ENCODE results near the gene AIFM2. TPM values are rescaled to one million over a fixed set of nuclear protein-coding genes. Genes with fewer than 3 reads are reported as not detected.
"Not testable (repeated sequence)": the region's sequence is repeated elsewhere in the genome, so short reads cannot be mapped to it uniquely, and the experiment has no call there.

Gene AIFM2
- total RNA-seq, 4 donors from 2014 or later: 11.8 to 23.3 (median 16.9) TPM

DNA sequence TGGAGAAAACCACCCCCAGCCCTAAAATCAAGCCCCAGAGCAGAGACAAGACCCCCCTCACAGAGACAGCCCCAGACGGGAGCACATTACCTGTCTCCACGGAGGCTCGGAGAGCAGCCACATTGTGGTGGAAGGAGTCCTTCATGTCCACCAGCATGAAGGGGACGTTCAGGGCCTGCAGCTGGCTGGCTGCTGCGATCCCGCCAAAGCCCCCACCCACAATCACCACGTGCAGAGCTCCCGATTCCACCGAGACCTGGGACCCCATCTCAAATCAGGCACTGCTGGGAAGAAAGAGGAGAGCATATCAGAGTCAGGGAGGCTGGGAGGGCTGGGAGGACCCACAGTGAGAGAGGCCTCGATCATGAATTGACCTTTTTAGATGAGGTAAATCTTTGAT, 8.8 kb downstream of the AIFM2 start:
- Histone ChIP-seq H3K27ac (no peak overlapping the region), H3K36me3 (peaks cover 0 to 60% of the 10 kb centered on the region in 2 donors), H3K9me3 (no peaks in the 10 kb centered on the region), H3K4me1 (no peaks in the 10 kb centered on the region), H3K27me3 (no peaks in the 10 kb centered on the region), H3K4me3 (no peak overlapping the region)
- WGBS, 2 donors (ENCODE audit: low coverage in 1 of 2): 89% methylated on average over 1 of the region's 10 CpGs; no CpG with 5 or more reads in 1 of the 2 donors
- TF ChIP-seq, protein P1, sequence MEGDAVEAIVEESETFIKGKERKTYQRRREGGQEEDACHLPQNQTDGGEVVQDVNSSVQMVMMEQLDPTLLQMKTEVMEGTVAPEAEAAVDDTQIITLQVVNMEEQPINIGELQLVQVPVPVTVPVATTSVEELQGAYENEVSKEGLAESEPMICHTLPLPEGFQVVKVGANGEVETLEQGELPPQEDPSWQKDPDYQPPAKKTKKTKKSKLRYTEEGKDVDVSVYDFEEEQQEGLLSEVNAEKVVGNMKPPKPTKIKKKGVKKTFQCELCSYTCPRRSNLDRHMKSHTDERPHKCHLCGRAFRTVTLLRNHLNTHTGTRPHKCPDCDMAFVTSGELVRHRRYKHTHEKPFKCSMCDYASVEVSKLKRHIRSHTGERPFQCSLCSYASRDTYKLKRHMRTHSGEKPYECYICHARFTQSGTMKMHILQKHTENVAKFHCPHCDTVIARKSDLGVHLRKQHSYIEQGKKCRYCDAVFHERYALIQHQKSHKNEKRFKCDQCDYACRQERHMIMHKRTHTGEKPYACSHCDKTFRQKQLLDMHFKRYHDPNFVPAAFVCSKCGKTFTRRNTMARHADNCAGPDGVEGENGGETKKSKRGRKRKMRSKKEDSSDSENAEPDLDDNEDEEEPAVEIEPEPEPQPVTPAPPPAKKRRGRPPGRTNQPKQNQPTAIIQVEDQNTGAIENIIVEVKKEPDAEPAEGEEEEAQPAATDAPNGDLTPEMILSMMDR (IDR thresholded peaks at IDR 0.05): no peak
- no peak for TF ChIP-seq POLR2AphosphoS5 (IDR thresholded peaks at IDR 0.05)
- no peak for TF ChIP-seq EP300 (IDR thresholded peaks at IDR 0.05)
- TF ChIP-seq POLR2A (IDR thresholded peaks at IDR 0.05): no peak
- no peak for ATAC-seq

DNA sequence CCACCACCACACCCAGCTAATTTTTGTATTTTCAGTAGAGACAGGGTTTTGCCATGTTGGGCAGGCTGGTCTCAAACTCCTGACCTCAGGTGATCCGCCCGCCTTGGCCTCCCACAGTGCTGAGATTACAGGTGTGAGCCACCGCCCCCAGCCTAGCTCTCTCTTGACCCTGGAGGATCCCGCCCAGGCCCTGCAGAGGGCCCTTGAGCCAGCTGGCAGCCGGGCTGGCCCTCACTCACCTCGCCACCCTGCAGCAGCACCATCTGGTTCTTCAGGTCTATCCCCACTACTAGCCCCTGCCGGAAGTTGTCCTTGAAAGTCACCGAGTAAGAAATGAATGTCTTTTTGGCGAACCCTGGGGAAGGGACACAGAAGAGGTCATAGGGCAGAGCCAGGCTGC, 9.5 kb downstream of the AIFM2 start:
- peaks cover 0 to 66% of the 10 kb centered on the region in 2 donors for H3K36me3 ChIP-seq
- WGBS, 2 donors (ENCODE audit: low coverage in 1 of 2): no CpG with 5 or more reads among the region's 9 CpGs
- H3K4me3 ChIP-seq: not testable (repeated sequence)

DNA sequence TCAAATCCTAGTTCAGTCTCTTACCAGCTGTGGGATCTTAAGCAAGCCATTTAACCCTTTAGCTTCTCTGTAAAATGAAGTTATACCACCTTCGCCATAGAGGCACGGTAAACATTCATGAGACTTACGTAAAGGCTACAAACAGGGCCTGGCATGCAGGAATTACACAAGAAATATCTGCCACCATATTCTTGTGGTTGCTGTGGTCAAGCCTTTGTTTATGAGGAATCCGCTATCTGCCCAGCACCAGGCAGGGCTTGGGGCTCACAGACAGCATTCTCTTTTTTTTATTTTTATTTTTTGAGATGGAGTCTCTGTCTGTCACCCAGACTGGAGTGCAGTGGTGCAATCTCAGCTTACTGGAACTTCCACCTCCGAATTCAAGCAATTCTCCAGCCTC, 9.9 kb downstream of the AIFM2 start:
- H3K27ac ChIP-seq: no peak overlapping the region
- H3K27me3 ChIP-seq: no peaks in the 10 kb centered on the region
- TF ChIP-seq EP300 (IDR thresholded peaks at IDR 0.05) (no peak), POLR2A (IDR thresholded peaks at IDR 0.05) (no peak), POLR2AphosphoS5 (IDR thresholded peaks at IDR 0.05) (no peak)
- TF ChIP-seq, protein P1 (IDR thresholded peaks at IDR 0.05): no peak
- ATAC-seq: no peak
- no peaks in the 10 kb centered on the region for H3K9me3 ChIP-seq
- no peaks in the 10 kb centered on the region for H3K4me1 ChIP-seq
- 90 to 100% methylated on average over 3 to 5 of the region's 5 CpGs for WGBS, 2 donors (ENCODE audit: low coverage in 1 of 2)
- H3K4me3 ChIP-seq: no peak overlapping the region
- H3K36me3 ChIP-seq: peaks cover 0 to 66% of the 10 kb centered on the region in 2 donors

More for the DNA sequence above, 9.5 kb downstream of the AIFM2 start:
- H3K27ac ChIP-seq, H3K4me1 ChIP-seq, H3K9me3 ChIP-seq, H3K27me3 ChIP-seq, ATAC-seq: not testable (repeated sequence)

DNA sequence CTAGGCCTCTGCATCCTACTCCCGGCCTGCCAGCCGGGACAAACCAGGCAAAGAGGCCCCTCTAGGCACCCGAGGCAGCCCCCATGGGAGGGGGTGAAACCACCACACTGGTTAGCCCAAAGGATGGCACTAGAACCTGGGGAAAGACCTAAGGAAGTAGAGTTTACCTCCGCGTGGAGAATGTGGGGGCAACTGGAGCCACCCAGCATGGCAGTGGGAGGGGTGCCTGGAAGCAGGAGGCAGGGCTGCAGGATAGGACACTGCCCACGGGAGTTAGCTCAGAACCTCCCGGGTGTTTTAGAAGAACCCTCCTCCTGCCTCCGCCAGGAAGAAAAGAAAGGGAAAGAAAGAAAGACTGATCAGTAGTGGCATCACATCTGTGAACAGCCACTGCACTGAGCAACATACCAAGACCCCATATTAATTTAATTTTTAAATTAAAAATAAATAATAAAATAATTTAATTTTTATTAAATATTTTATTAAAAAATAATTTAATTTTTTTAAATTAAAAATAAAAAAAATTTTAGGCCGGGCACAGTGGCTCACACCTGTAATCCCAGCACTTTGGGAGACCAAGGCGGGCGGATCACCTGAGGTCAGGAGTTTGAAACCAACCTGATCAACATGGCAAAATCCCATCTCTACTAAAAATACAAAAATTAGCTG, 11.2 kb downstream of the AIFM2 start:
- H3K27ac ChIP-seq: no peak overlapping the region
- TF ChIP-seq EP300 (IDR thresholded peaks at IDR 0.05) (no peak), POLR2A (IDR thresholded peaks at IDR 0.05) (no peak)
- no peaks in the 10 kb centered on the region for H3K27me3 ChIP-seq
- ATAC-seq: no peak
- peaks cover 0 to 76% of the 10 kb centered on the region in 2 donors for H3K36me3 ChIP-seq
- 91 to 96% methylated on average over 7 to 9 of the region's 11 CpGs for WGBS, 2 donors (ENCODE audit: low coverage in 1 of 2)
- no peak overlapping the region for H3K4me3 ChIP-seq
- H3K9me3 ChIP-seq: no peaks in the 10 kb centered on the region
- H3K4me1 ChIP-seq: peaks cover 0 to 2% (median 0%) of the 10 kb centered on the region in 3 donors

DNA sequence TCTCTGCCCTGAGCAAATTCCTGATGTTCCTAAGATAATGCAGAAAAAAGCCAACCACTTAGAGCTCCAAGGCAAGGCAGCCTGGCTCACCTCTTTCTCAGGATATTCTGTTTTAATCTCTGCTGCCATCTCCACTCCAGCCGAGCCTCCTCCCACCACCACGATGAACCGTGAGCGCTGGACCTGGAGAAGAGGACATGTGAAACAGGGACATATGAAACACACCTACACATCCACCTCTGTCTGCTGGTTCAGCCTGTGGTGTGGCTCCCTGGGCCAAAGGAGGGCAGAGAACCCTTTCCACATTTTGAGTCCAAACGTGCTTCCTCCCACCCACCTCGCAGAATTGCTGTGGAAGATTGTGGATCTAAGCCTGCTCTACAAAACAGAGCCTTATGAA, 12.2 kb downstream of the AIFM2 start:
- peaks cover 0 to 77% of the 10 kb centered on the region in 2 donors for H3K36me3 ChIP-seq
- TF ChIP-seq POLR2A (IDR thresholded peaks at IDR 0.05): no peak
- no peak for TF ChIP-seq EP300 (IDR thresholded peaks at IDR 0.05)
- TF ChIP-seq, protein P1 (IDR thresholded peaks at IDR 0.05): no peak
- no peak for TF ChIP-seq POLR2AphosphoS5 (IDR thresholded peaks at IDR 0.05)
- peaks cover 0 to 8% (median 0%) of the 10 kb centered on the region in 3 donors for H3K4me1 ChIP-seq
- no peak for ATAC-seq
- no peak overlapping the region for H3K4me3 ChIP-seq
- H3K27me3 ChIP-seq: no peaks in the 10 kb centered on the region
- H3K27ac ChIP-seq: no peak overlapping the region
- WGBS, 2 donors (ENCODE audit: low coverage in 1 of 2): 17 to 82% methylated on average over 1 to 4 of the region's 6 CpGs
- no peaks in the 10 kb centered on the region for H3K9me3 ChIP-seq

DNA sequence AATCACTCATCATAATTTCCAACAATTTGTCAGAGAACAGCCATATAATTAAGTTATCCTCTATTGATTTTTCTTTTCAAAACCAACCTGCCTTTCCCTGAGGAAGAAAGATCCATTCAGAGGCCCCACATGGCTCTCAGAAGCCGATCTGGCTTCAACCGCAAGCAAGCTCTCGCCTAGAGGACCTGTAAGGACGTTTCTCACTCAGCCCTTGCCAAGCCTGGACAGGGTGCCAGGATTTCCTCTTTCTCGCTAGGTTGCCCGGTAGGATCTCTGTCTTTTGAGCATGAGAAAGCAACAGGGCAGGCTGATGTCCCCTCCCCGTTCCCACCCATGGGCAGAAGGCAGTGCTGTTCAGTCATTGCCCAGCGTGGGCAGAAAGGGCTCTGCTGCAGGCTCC, 13.0 kb downstream of the AIFM2 start:
- H3K4me3 ChIP-seq: no peak overlapping the region
- H3K36me3 ChIP-seq: peaks cover 0 to 85% of the 10 kb centered on the region in 2 donors
- 77 to 100% methylated on average over 4 to 6 of the region's 8 CpGs for WGBS, 2 donors (ENCODE audit: low coverage in 1 of 2)
- ATAC-seq: no peak
- H3K27me3 ChIP-seq: no peaks in the 10 kb centered on the region
- peaks cover 0 to 8% (median 0%) of the 10 kb centered on the region in 3 donors for H3K4me1 ChIP-seq
- H3K9me3 ChIP-seq: no peaks in the 10 kb centered on the region
- TF ChIP-seq, protein P1 (IDR thresholded peaks at IDR 0.05): no peak
- no peak for TF ChIP-seq POLR2AphosphoS5 (IDR thresholded peaks at IDR 0.05)
- no peak for TF ChIP-seq EP300 (IDR thresholded peaks at IDR 0.05)
- no peak for TF ChIP-seq POLR2A (IDR thresholded peaks at IDR 0.05)
- H3K27ac ChIP-seq: no peak overlapping the region
